MCF 10A (cell line): ENCODE results near the gene GAL3ST2. TPM values are rescaled to one million over a fixed set of nuclear protein-coding genes. Genes with fewer than 3 reads are reported as not detected.

Experiments
- Bru-seq: library from RNA; stranded (reverse); fragments of 400-500 nt; gene quantifications from one replicate; lab custom pipeline; 2021; lab: Mats Ljungman, UMichigan
- BruChase-seq, 2 experiments: library from RNA; stranded (reverse); fragments of 400-500 nt; gene quantifications; one replicate each; lab custom pipeline; 2021; lab: Mats Ljungman, UMichigan
- BruUV-seq: library from RNA; stranded (reverse); fragments of 400-500 nt; replicated peaks from 2 replicates; lab custom pipeline; 2021; lab: Mats Ljungman, UMichigan
- CTCF ChIA-PET: fragments of 300-600 bp; sonication (Branson Sonifier 250); formaldehyde crosslinking; extraction: SDS; loops from one replicate; lab custom pipeline; 2021; ENCODE audit warnings: antibody characterized with exemption, inconsistent platforms; lab: Yijun Ruan, JAX
- POLR2A ChIA-PET: fragments of 300-600, 350-650 bp; sonication (Branson Sonifier 250); formaldehyde crosslinking; extraction: SDS; loops from one replicate; lab custom pipeline; 2020; ENCODE audit warnings: antibody characterized with exemption, inconsistent platforms; lab: Yijun Ruan, JAX
- DNase-seq: peaks from one replicate; pipeline ENCODE4 v3.0.0-alpha.2; 2018; ENCODE audit not compliant: unreplicated experiment
- H3K27ac Mint-ChIP-seq: one replicate; pipeline ENCODE4 v1.8.0; 2022; ENCODE audit warnings: mild to moderate bottlenecking, low read depth, mixed read lengths; ENCODE audit not compliant: unreplicated experiment
- H3K27me3 Mint-ChIP-seq: one replicate; pipeline ENCODE4 v1.8.0; 2022; ENCODE audit warnings: mixed read lengths; ENCODE audit not compliant: insufficient read depth, unreplicated experiment
- H3K36me3 Mint-ChIP-seq: one replicate; pipeline ENCODE4 v1.8.0; 2022; ENCODE audit warnings: mild to moderate bottlenecking, moderate library complexity, mixed read lengths; ENCODE audit not compliant: insufficient read depth, unreplicated experiment
- H3K4me1 Mint-ChIP-seq: one replicate; pipeline ENCODE4 v1.8.0; 2022; ENCODE audit warnings: mixed read lengths; ENCODE audit not compliant: insufficient read depth, unreplicated experiment
- H3K4me3 Mint-ChIP-seq: one replicate; pipeline ENCODE4 v1.8.0; 2022; ENCODE audit warnings: mild to moderate bottlenecking, moderate library complexity, mixed read lengths; ENCODE audit not compliant: unreplicated experiment
- H3K9me3 Mint-ChIP-seq: one replicate; pipeline ENCODE4 v1.8.0; 2022; ENCODE audit warnings: mixed read lengths; ENCODE audit not compliant: unreplicated experiment
- intact Hi-C: fragments of 100-400 bp; cut with micrococcal nuclease; formaldehyde crosslinking; loops from 2 replicates; pipeline ENCODE4 v1.14.1; 2022
- long read RNA-seq: library from polyadenylated mRNA; stranded (forward); transcript quantifications from one replicate; pipeline ENCODE4 v2.0.0, GENCODE V29; 2022
- total RNA-seq: library from RNA; stranded (reverse); gene quantifications from 2 replicates; pipeline ENCODE4 v1.2.3, GENCODE V29; 2022
- TF ChIP-seq, protein P1 (sequence below): fragments of 200-600 bp; IDR thresholded peaks from one replicate; pipeline ENCODE4 v1.8.0; 2022; ENCODE audit warnings: antibody characterized with exemption, mild to moderate bottlenecking; ENCODE audit not compliant: unreplicated experiment

Gene GAL3ST2
- total RNA-seq = 0.37 TPM in 1 of 2 replicates, not detected in the other
- Bru-seq, nascent RNA = percentile 16 among the genes with signal in this experiment
- BruChase-seq, experiment 1, labeled RNA remaining after a 6-hour chase = percentile 37 among the genes with signal in this experiment
- percentile 35 among the genes with signal in this experiment for BruChase-seq, experiment 2, labeled RNA remaining after a 2-hour chase
- long read RNA-seq = 0 reads

GRCh38 chr2:241776336-241777169 lies at the start of gene GAL3ST2:
TSS of gene GAL3ST2 (plus strand) at chr2:241776822. CDS start at chr2:241776956, 134 bp downstream.
- Mint-ChIP-seq H3K36me3 (no peaks in the 10 kb centered on the region), H3K4me1 (no peaks in the 10 kb centered on the region), H3K4me3 (no peak within 1 kb of the TSS), H3K27ac (no peak within 1 kb of the TSS), H3K9me3 (no peaks in the 10 kb centered on the region), H3K27me3 (no peaks in the 10 kb centered on the region)
- no TSS peak for BruUV-seq
- CTCF ChIA-PET = no interaction called here
- TF ChIP-seq, protein P1, sequence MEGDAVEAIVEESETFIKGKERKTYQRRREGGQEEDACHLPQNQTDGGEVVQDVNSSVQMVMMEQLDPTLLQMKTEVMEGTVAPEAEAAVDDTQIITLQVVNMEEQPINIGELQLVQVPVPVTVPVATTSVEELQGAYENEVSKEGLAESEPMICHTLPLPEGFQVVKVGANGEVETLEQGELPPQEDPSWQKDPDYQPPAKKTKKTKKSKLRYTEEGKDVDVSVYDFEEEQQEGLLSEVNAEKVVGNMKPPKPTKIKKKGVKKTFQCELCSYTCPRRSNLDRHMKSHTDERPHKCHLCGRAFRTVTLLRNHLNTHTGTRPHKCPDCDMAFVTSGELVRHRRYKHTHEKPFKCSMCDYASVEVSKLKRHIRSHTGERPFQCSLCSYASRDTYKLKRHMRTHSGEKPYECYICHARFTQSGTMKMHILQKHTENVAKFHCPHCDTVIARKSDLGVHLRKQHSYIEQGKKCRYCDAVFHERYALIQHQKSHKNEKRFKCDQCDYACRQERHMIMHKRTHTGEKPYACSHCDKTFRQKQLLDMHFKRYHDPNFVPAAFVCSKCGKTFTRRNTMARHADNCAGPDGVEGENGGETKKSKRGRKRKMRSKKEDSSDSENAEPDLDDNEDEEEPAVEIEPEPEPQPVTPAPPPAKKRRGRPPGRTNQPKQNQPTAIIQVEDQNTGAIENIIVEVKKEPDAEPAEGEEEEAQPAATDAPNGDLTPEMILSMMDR = no peak
- intact Hi-C loops = no loop called here
- DNase-seq = no peak
- POLR2A ChIA-PET = no interaction called here

GRCh38 chr2:241728000-241728399 lies 48.6 kb upstream of the GAL3ST2 start:
- TF ChIP-seq, protein P1 = no peak
- no peak overlapping the region for H3K4me3 Mint-ChIP-seq
- BruUV-seq = no TSS peak
- no peaks in the 10 kb centered on the region for H3K4me1 Mint-ChIP-seq
- no peak overlapping the region for H3K27ac Mint-ChIP-seq
- no peaks in the 10 kb centered on the region for H3K27me3 Mint-ChIP-seq
- H3K9me3 Mint-ChIP-seq = no peaks in the 10 kb centered on the region
- POLR2A ChIA-PET = interaction anchor here (1.3 kb wide), 1 partner anchor 26 kb away, joined by 3 read pairs; the partner anchor contains the start of gene ING5
- H3K36me3 Mint-ChIP-seq = peaks cover 36% of the 10 kb centered on the region
- no peak for DNase-seq
- intact Hi-C loops = no loop called here
- CTCF ChIA-PET = interaction anchor here (0.8 kb wide), 1 partner anchor 151 kb away, joined by 3 read pairs; no protein-coding TSS in a partner anchor

DNA sequence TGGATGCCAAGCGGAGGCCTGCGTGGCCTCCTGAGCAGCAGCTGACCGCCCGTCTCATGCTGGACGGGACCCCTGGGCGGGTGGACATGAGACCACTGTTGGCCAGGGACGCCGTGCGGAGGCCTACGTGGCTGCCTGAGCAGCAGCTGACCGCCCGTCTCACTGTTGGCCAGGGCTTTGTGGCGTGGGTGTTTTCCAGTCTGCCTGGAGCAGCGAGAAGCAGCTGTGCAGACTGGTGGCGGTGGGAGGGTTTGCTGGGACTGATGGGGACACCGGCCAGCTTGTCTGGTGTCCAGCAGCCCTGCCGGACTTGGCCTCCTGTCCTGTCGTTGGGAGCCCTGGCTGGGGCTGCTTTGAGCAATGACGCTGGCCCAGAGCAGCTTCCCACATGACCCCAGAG lies 48.0 kb upstream of the GAL3ST2 start:
- DNase-seq = no peak
- Mint-ChIP-seq H3K4me3 (no peak overlapping the region), H3K4me1 (no peaks in the 10 kb centered on the region), H3K27ac (no peak overlapping the region), H3K27me3 (no peaks in the 10 kb centered on the region), H3K36me3 (peaks cover 31% of the 10 kb centered on the region), H3K9me3 (no peaks in the 10 kb centered on the region)
- TF ChIP-seq, protein P1 = no peak
- ChIA-PET POLR2A (interaction anchor here (1.3 kb wide), 1 partner anchor 27 kb away, joined by 3 read pairs; the partner anchor contains the start of gene ING5), CTCF (interaction anchor here (0.7 to 0.8 kb wide), 2 partner anchors 26 to 150 kb away, joined by 3 to 5 read pairs; no protein-coding TSS in a partner anchor)
- intact Hi-C loops = no loop called here
- BruUV-seq = no TSS peak

DNA sequence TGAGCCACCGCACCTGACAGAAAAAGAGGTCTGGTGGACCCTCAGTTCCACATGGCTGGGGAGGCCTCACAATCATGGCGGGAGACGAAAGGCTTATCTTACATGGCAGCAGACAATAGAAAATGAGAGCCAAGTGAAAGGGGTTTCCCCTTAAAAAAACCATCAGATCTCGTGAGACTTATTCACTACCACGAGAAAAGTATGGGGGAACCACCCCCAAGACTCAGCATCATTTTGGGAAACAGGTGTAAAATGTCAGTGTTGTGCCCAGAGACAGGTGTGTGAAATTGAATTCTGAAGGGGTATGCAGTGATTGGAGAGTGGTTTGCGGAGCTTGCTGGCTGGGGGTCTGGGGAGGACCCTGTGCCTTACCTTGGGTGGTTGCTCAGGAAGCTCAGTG lies 46.8 kb upstream of the GAL3ST2 start:
- ChIA-PET POLR2A (interaction anchor here (1.0 kb wide), 1 partner anchor 10 kb away, joined by 3 read pairs; no protein-coding TSS in a partner anchor), CTCF (no interaction called here)
- BruUV-seq = no TSS peak
- H3K9me3 Mint-ChIP-seq = no peaks in the 10 kb centered on the region
- H3K36me3 Mint-ChIP-seq = peaks cover 25% of the 10 kb centered on the region
- H3K4me1 Mint-ChIP-seq = no peaks in the 10 kb centered on the region
- no peak for DNase-seq
- H3K27me3 Mint-ChIP-seq = no peaks in the 10 kb centered on the region
- H3K27ac Mint-ChIP-seq = no peak overlapping the region
- no peak overlapping the region for H3K4me3 Mint-ChIP-seq
- TF ChIP-seq, protein P1 = no peak
- intact Hi-C loops = no loop called here
